ENCODE results near the gene C19orf47. TPM values are rescaled to one million over a fixed set of nuclear protein-coding genes. Genes with fewer than 3 reads are reported as not detected.

C19orf47 gene
- total RNA-seq, 1 donor from 2014 or later: 21.8 TPM

Other genes with a start within 250 kb of the C19orf47 start
- gene MAP3K10, start 157.0 kb downstream of the C19orf47 start, total RNA-seq: 16.8 and 21.9 TPM in 2 replicates
- not detected in 2 replicates for gene TTC9B, start 130.0 kb downstream of the C19orf47 start, total RNA-seq
- gene CCNP, start 121.7 kb downstream of the C19orf47 start, total RNA-seq: 0.27 and 0.41 TPM in 2 replicates
- 136 and 146 TPM in 2 replicates for gene AKT2, start 63.1 kb downstream of the C19orf47 start, total RNA-seq
- 67.0 and 70.6 TPM in 2 replicates for gene PLD3, start 298 bp upstream of the C19orf47 start, total RNA-seq
- gene HIPK4, start 41.8 kb upstream of the C19orf47 start, total RNA-seq: 0.07 TPM in 1 of 2 replicates, not detected in the other
- 0.66 and 0.68 TPM in 2 replicates for gene PRX, start 65.0 kb upstream of the C19orf47 start, total RNA-seq
- 13.9 and 14.3 TPM in 2 replicates for gene SERTAD1, start 77.6 kb upstream of the C19orf47 start, total RNA-seq
- gene SERTAD3, start 95.9 kb upstream of the C19orf47 start, total RNA-seq: 11.3 and 17.0 TPM in 2 replicates
- gene BLVRB, start 117.3 kb upstream of the C19orf47 start, total RNA-seq: 10.2 and 10.8 TPM in 2 replicates
- 0.15 TPM in 2 replicates for gene SPTBN4, start 118.6 kb upstream of the C19orf47 start, total RNA-seq
- 156 and 166 TPM in 2 replicates for gene SHKBP1, start 228.5 kb upstream of the C19orf47 start, total RNA-seq

Data from T-helper 1 cell treated with Interleukin-12 subunit alpha and Interleukin-12 subunit beta and Interleukin-4 antibody, amounts not matched to agents 30 ng/mL and 1 ng/mL, for 36 hours (primary cell).